ENCODE data around the gene HOXA7.

Gene HOXA7

GRCh38 chr7:27109466-27110185 is 46.8 kb downstream of the HOXA7 start:
- H3K36me3 Mint-ChIP-seq (ENCODE audit: low read depth), result no peaks in the 10 kb centered on the region
- H3K9me3 Mint-ChIP-seq, result no peaks in the 10 kb centered on the region
- DNase-seq, result no peak
- H3K27me3 Mint-ChIP-seq, result peaks cover 44% of the 10 kb centered on the region
- no peaks in the 10 kb centered on the region for H3K4me1 Mint-ChIP-seq (ENCODE audit: low read depth)
- H3K4me3 Mint-ChIP-seq, result no peak overlapping the region
- H3K27ac Mint-ChIP-seq, result no peak overlapping the region

- no peak for DNase-seq
- Mint-ChIP-seq H3K4me3 (no peak overlapping the region), H3K9me3 (no peaks in the 10 kb centered on the region)
These were observed 47.9 kb downstream of the HOXA7 start for GRCh38 chr7:27108390-27109127.

DNA sequence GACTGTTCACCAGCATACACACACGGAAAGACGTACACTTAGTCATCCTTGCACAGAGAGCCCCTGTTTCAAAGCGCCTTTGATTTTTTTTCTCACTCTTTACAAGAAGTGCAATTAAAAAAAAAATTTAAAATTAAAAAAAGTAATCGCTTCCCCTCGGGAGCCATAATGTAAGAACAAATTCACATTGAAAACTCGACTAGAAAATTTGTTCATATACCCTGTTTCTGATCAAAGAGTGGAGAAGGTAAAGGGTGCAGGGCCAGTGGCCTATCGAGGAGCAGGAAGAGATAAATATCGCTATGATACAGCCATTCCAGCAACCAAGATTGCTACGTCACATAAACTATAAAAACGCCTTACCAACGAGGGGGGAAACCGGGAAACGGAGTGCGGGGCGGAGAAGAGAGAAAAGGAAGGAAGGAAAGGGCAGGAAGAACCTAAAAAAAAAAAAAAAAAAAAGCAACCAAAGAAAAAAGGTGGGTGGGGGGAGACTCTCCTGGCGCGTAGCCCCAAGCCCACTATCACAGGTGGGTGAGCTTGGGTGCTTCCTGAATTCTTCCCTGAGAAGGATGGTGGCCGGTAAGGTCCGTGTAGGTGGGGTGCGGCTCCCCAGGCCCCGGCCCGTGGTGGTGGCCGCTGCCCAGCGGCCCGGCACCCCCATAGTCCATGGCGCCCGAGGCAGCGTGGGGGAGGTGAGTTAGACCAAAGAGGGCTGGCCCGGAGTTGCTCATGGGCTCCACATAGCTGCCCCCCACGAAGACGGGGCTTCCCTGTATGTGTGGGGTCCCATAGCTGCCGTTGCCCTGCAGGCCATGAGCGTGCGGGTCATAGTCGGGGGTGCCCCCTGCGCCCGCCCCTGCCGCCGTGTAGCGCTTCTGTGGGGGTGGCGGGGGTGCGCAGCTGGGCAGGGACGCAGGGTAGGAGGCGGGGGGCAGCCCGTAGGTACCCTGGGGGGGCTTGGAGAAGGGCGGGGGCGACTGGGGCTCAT is 48.8 kb downstream of the HOXA7 start:
- H3K36me3 Mint-ChIP-seq (ENCODE audit: low read depth), result no peaks in the 10 kb centered on the region
- H3K27ac Mint-ChIP-seq, result no peak overlapping the region
- H3K27me3 Mint-ChIP-seq, result peaks cover 53% of the 10 kb centered on the region
- H3K4me3 Mint-ChIP-seq, result no peak overlapping the region
- DNase-seq, result no peak
- H3K9me3 Mint-ChIP-seq, result no peaks in the 10 kb centered on the region
- H3K4me1 Mint-ChIP-seq (ENCODE audit: low read depth), result peaks cover 6% of the 10 kb centered on the region

More at GRCh38 chr7:27108390-27109127, 47.9 kb downstream of the HOXA7 start:
- Mint-ChIP-seq H3K27ac (no peak overlapping the region), H3K36me3 (ENCODE audit: low read depth) (no peaks in the 10 kb centered on the region), H3K4me1 (ENCODE audit: low read depth) (peaks cover 2% of the 10 kb centered on the region), H3K27me3 (peaks cover 50% of the 10 kb centered on the region)

GRCh38 chr7:27106901-27107240 is 49.6 kb downstream of the HOXA7 start:
- no peak overlapping the region for H3K27ac Mint-ChIP-seq
- H3K4me3 Mint-ChIP-seq, result no peak overlapping the region
- no peaks in the 10 kb centered on the region for H3K9me3 Mint-ChIP-seq
- H3K36me3 Mint-ChIP-seq (ENCODE audit: low read depth), result no peaks in the 10 kb centered on the region
- H3K27me3 Mint-ChIP-seq, result peaks cover 58% of the 10 kb centered on the region
- no peak for DNase-seq
- H3K4me1 Mint-ChIP-seq (ENCODE audit: low read depth), result peaks cover 12% of the 10 kb centered on the region

DNA sequence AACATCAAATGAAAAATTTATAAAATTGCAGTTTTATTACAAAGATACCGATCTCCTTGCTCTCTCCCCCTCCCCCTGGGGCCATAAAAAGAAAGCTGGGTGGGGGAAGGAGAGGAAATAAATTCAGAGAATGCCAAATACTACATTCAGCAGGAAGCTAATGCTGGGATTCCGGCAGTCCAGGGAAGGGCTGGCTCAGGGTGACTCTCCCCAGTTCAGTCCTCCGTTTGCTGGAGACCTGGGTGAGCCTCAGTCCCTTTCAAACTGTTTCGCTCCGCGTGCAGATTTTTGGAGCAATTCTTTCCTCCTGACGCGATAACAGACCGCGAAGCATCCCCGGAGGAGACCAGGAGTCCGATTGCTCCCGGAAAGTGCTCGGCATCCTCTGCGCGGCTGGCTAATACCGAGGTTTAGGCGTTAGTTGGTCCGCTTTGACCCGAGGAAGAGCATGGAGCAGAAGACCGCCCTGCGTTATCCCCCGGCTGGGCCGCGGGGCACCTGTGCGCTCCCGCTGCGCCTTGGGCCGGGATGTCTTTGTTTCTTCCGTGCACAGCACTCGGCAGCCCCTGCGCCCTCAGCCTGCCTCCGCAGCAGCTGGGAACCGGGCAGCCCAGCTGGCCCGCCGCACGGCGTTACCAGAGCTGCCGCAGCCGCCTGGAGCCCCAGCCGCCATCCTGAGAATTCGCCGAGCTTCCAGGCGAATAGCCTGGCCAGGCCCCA is 50.1 kb downstream of the HOXA7 start:
- Mint-ChIP-seq H3K4me3 (no peak overlapping the region), H3K27ac (no peak overlapping the region), H3K36me3 (ENCODE audit: low read depth) (no peaks in the 10 kb centered on the region), H3K4me1 (ENCODE audit: low read depth) (peaks cover 16% of the 10 kb centered on the region), H3K27me3 (peaks cover 58% of the 10 kb centered on the region), H3K9me3 (no peaks in the 10 kb centered on the region)
- DNase-seq, result no peak

DNA sequence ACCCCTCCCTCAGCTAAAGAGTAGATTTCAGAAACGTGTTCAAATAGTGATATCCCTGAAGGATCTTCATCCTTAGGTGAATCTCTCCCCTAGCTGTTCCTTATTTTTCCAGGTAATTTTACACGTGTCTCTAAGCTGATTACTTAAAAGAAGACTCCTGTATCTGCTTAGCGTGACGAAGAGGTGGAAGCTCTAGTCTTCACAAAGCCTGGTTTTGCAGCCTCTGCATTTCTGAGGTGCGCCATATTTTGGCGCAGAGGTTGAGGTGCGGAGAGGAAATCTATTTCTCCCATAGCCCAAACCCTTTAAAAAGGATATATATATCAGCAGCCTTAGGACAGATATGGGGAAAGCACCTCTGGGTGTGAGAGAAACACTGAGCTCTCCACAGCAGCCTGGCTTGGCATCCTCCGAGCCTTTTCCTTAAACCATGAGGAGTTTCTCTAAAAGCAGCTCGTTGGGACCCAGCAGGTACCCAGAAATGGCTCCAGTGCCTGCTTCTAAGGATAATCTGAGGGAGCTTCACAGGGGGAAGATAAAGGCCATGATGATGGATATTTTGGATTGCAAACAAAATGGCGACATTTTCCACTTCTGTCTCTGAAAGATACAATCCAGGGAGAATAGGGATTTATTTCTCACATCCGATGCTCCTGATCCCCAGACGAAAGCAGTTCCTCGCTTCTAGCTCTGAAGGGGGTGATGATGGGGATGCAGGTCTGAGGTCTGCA is 51.0 kb downstream of the HOXA7 start:
- H3K4me1 Mint-ChIP-seq (ENCODE audit: low read depth), result peaks cover 16% of the 10 kb centered on the region
- no peak for DNase-seq
- no peak overlapping the region for H3K4me3 Mint-ChIP-seq
- H3K27me3 Mint-ChIP-seq, result peaks cover 64% of the 10 kb centered on the region
- no peaks in the 10 kb centered on the region for H3K36me3 Mint-ChIP-seq (ENCODE audit: low read depth)
- no peak overlapping the region for H3K27ac Mint-ChIP-seq
- no peaks in the 10 kb centered on the region for H3K9me3 Mint-ChIP-seq

DNA sequence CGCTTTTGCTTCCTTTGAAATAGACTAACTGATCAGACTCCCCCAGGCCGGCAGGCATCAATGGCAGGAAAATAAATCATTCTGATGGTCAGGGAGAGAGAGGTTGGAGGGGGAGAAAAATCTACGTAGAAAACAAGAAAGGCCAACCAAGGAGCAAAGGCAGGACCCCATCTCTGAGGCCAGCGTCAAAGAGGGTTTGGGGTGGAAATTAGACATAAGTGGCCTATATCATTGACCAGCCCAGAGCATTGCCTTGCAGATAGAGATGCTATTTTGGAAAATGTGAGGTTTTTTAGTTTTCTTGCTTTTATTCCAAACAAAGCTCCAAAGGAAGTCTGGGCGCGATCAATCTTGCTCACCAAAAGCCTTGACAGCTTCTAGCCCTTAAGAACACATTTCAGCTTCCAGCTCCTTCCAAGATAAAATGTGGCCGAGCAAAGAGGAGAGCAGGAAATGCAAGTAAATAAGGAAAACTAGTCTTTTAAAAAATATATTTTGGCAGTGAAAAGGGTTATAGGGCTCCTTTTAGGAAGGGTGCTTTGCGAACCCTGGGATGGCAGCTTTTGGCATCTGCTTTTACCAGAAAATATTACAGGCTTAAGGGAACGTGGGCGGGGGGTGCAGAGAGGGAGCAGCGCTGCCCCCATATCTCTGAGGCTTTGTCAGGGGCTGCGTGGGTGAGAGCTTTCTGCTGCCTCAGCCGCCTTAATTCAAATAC is 52.0 kb downstream of the HOXA7 start:
- DNase-seq, result no peak
- Mint-ChIP-seq H3K36me3 (ENCODE audit: low read depth) (no peaks in the 10 kb centered on the region), H3K4me3 (no peak overlapping the region), H3K27me3 (peaks cover 67% of the 10 kb centered on the region), H3K4me1 (ENCODE audit: low read depth) (peaks cover 16% of the 10 kb centered on the region), H3K27ac (no peak overlapping the region), H3K9me3 (no peaks in the 10 kb centered on the region)
